IPS-NIHi11 (cell line): Measurements from ENCODE around the gene CIB4.

Experiments used
- DNase-seq: peaks from one replicate; pipeline ENCODE4 v3.0.0; 2012; ENCODE audit warnings: mixed read lengths, low spot score

CIB4 gene

DNA sequence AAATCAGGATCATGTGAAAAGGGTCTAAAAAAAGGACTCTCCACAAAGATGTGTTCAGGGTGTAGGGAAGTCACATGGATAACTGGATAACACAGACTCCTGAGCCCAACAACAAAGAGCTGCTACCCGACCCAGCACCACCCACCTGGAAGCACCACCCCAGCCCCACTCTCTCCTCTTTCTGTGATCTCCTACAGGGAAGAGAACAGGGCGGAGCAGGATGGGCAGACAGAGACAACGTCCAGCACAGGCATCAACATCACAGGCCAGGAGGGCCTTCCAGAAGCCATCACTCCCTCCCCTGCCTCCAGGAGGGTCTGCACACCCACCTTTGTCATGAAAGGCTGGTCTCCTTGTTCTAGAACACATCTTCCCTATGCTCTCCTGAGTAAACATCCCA, 1.3 kb upstream of the CIB4 start:
- DNase-seq: no peak

DNA sequence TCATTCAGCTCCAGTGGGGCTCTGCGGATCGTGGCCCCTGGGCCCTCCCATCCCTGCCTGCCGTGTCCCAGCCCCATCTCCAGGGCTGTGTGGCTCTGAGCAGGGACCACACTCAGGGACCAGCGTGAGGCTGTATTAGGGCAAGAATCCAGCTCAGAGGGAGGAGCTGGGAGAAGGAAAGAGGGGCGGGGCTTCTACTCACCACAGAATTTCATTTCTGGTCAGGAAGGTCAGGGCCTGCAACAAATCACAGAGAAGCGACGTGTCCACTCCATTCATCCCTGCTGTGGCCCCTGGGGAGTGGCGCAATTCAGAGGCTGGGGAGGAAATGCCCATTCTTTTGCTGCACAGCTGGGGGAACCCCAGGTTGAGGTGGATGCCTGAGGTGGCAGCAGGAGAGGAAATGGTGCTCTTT, 828 bp downstream of the CIB4 start:
- DNase-seq: peak; percentile 64

DNA sequence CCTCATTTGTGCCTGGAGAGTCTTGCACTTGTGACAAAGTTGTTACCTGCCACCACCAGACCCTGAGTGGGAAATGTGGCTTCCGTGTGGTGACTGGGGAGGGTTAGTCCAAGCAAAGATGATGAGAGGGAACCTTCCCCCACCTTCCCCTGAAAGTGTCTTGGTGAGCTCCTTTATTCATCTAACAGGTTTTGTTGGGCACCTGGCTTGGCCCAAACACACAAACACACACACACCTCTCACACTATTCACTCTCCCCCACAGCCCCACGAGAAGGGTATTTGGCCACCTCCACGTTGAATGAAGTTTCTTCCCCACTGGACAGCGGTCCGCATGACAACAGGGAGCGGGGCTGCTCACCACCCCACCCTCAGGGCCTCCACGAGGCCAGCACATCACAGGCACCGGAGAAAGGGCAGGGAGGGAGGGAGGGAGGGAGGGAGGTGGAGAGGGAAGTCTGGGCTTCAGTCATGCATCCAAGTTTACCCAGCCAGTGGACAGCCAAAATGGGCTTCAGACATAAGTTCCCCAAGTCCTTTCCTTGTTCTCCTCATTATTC, 1.4 kb downstream of the CIB4 start:
- no peak for DNase-seq

DNA sequence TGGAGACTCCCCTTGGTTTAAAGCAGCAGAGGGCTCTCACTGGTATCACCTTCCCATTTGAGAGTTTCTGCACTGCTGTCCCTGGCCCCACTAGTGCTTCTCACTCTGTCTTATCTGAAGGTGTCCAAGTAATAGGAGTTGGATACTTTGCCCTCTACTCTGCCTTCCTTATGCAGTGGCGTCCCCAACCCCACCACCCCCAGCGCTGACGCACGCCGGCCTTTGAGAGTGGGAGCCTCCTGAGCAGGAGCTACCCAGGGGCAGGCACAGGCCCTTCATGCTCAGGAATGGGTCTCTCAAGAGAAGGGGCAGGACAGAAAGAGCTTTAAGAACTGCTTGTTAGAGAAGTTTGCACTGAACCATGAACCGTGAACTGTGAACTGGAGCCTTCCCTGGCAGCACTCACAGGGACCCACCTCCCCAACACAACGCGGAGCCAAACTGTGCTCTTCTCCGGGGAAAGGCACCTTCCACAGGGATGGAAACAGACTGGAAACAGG, 3.3 kb downstream of the CIB4 start:
- no peak for DNase-seq

DNA sequence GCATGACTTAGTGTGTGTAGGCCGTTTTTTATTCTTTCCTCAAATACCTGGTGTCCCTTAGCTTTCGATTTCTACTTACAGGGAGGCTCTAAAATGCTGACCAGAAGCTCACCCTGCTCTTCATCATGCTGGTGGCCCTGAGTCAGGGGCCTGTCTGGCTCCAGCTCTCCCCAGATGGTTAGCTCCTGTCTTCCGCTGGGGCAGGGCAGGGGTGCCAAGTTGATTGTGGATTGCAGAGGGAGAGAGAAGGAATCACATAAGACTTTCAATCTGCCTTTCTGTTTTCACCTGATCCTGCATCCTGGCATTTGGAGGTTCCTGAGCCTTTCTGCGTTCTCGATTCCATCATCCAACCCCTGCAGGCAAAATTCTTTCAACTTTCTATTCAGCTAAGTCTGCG, 4.2 kb downstream of the CIB4 start:
- DNase-seq: no peak

DNA sequence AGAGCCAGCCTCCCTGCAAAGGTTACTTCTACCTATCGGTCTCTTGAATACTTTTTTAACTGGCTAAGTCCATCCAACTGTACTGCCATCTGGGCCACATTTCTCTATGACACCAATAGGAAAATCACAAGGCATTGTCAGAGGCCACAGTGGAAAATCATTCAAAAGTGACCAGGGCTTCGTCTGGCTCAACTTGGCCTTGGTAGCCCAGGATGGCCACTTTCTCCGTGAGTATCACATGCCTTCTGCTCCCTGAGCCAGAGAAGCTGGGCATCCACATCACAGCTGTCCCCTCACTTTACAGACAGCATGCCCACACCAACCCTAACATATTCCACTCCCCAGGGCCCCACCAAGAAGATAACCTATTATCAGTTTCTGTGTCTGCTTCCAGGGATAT, 5.8 kb downstream of the CIB4 start:
- DNase-seq: no peak

DNA sequence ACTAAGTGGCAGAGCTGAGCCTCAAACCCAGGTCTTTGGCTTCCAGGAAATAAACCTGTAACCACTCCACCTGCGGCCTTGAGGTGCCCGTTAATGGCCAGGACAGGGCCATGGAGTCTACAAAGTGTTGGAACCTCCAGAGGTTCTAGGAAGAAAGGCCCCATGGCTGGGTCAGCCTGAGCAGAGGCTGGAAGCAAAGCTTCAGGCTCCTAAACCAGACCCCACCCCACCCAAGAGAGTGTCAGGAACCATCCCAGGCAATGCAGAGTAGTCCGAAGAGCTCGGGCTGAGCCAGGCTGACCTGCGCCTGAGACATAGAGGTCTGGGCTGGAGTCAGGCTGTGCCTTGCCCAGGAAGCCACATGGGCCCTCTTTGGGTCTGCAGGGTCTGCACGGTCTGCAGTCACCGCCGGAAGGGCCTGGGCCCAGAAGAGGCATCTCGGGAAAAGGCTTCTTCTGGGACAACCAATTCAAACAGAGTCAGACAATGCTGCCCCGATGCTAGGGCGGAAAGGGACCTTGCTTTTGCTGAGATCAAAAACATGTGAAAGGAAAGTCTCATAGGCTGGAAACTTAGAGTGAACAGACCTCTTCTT, 6.4 kb downstream of the CIB4 start:
- DNase-seq: no peak

DNA sequence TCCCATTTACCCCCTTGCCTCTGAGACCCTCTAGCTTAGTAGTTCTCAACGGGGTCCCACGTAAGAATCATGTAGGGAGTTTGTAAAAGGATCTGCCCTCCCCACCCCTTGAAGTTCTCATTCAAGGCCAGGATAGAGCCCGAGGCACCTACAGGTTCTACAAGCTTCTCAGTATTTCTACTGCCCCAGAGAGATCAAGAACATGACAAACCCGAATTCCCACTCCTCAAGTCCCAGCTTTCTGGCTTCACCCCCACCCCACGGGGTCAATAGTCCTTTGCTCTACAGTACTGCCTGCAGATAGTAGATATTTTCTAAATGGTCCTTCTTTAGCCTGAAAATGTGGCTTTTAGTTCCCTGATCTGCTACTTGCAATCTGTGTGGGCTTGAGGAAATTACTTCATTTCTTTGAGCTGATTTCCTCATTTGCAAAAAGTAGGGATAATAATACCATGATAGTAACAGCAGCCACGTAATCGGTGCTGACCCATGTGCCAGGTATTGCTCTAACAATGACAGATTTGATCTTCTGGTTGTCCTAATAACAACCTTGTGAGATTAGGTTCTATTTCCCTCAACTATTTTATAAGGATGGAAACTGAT, 7.1 kb downstream of the CIB4 start:
- no peak for DNase-seq

DNA sequence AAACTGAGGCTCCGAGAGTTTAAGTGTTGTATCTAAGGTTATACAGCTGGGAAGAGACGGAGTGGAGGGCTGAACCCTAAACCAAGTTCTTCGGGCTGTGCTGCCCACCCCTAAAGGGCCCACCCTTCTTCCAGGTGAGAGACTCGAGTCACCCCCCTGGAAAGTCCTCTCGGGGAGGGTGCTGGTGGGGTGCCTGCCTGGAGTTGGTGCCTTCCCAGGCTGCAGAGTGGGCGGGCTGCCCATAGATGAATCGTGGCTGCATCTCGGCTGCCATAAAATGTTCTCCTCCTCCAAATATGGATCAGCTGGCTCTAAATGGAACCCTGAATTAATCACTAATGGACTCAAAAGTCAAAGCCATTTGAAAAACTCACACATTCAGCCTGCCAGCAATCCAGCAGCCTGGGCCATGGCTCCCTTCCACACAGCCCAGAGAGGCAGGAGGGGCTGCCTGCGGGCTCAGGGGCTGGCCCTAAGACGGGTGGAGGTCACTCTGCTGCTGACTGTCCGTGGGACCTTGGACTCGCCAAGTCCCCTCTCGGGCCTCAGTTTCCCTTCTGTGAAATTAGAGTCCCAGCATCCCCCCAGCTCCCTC, 7.7 kb downstream of the CIB4 start:
- no peak for DNase-seq

DNA sequence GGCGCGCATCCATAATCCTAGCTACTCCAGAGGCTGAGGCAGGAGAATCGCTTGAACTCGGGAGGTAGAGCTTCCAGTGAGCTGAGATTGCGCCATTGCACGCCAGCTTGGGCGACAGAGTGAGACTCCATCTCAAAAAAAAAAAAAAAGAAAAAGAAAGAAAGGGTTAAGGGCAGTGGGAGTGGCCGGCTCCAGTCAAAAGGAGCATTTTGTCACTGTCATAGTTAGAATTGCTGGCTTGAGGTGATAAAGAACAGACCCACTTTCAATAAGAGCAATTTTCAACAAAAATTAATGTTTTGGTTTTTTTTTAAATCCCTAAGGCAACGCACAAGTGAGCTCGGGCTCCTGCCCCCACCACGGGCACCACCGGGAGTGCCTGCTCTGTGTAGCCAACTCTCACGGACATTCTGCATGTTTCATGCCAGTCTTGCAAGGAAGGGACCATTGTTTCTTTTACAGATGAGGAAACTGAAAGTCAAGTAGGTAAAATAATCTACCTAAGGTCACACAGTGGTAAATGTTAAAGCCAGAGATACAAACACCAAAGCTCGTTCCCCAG, 8.5 kb downstream of the CIB4 start:
- DNase-seq: no peak

DNA sequence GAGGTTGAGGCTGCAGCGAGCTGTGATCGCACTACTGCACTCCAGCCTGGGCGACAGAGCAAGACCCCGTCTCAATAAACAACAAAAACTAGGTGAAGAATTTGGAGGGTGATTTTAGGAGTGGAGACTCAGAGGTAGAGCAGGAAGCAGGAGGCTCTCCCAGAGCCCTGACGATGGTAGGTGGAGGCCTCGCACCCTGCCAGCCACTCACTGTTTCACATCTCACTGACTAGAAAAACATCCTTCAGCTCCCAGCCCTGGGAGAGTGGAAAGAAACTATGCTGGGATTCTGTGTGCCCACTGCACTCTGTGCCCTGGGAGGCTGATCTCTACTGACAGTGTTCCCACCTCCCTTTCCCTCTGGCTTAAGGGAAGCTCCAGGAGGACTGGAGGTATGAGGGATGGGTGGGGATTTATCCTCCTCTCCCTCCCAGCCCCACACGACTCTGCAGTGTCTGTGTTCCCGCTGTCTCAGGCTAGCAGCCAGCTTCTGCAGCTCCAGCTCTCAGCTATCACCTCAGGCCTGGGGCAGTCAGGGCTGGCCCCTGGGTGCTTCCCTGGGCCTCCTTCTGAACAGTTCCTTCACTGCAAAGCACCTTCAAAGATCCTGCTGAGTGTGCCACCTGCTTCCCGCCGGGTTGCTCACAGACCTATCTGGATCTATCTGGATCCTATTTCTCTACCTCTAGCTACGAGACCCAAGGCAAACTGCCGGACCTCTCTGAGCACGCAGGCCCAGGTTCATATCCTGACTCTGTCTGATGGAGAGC, 9.6 kb downstream of the CIB4 start:
- DNase-seq: no peak

DNA sequence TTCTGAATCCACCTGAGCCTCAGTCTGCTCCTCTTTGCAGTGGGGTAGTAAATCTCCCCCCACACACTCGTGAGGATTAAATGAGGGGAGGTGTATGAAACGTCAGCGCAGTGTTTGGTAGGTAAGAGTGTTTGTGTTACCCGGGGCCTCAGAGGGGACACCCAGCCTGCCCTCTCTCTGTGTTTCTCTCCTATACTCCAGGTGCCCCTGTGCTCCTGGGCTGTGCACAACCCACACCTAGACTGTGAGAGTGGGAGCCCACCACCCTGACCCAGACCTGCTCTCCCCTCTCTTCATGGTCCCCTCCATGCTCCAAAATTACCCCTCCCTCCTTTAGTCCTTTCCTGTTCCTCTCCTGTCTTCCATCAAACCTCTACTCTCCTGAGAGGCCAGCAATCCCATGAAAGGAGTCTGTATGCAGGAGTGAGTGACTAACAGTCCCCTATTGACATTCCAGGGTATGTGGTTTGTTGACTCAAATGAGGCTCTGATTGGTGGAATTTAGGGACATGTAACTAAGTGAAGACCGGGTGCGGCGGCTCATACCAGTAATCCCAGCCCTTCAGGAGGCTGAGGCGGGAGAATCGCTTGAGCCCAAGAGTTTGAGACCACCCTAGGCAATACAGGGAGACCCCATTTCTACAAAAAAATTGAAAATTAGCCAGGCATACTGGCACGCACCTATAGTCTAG, 10.4 kb downstream of the CIB4 start:
- DNase-seq: peak; percentile 54

DNA sequence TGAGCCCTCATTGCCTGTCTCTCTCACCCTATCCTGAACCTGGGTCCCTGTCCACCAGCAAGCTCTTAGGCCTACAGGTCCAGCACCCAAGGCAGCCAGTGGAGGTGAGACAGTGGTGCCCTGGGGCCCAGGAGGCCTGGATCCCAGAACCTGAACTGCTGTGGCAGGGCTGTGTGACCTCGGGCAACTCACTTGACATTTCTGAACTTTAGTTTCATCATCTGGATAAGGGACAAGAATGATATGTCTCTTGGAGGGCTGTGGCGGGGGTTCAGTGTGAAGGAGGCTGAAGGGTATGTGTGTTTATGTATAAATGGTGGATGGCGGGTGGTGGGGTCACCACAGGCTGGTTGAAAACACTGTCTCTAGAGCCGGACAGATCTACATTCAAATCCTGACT, 10.9 kb downstream of the CIB4 start:
- DNase-seq: no peak

DNA sequence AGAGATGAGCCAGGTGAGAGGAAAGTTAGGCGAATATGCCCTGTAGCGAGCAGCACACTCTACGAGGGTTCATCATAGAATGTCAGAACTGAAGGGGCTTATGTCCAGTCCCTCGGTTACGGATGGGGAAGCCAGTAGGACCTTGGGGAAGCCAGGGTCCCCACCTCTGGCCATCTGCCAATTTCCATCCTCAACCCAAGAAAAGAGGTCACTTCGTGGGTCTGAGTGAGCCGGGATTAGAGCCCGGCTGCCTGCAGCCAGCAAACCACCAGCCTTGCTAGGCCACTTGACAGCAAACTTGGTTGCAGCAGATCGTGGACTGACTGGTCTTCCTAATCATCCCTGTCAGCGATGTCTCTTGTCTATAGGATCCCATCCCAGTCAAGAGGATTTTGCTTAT, 11.4 kb downstream of the CIB4 start:
- no peak for DNase-seq

DNA sequence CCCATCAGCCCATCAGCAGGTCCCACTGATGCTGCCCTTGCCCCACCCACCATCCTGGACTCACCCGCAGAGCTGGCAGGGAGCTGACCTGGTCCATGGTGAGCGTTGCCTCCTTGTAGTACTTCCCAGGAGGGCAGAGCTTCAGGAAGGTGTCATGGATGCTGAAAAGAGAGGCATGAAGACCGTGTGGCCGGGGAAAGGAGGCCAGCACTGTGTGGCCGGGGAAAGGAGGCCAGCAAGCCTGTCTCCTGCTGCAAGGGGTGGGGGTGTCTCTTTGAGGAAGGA, 11.9 kb downstream of the CIB4 start:
- no peak for DNase-seq

DNA sequence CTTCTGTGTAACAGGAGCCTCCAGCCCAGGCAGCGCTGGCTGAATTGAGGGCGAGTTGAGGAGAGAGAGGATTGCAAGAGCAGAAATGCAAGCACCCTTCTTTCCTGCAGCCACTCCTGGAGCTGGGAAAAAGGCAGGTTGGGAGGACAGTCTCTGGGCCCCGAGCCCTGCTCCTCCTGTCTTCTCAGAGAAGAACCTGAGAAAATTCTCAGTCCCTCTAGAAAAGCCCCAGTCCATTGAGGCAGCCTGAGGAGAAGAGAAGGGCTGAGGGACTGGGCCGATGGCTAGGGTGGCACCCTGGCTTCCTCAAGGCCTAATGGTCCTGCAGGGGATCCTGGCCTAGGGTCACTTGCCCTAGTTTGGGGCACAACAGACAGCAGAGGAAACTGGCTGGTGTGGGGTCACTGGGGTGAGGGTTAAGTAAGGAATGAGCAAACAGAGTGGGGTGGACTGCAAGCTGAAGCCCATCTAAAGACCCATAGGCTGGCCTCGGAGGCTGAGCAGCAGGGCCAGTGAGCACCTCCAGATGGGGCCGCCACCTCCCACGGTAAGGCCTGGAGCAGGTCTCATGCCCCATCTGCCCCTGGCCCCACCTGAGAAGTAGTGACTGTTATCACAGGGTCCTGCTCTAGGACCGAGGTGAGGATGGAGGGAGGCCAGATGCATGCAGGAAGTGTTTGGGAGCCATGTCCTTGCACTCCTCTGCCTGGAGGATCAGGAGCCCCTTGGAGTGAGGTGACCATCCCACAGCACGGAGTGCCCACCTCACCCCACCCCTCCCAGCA, 12.4 kb downstream of the CIB4 start:
- no peak for DNase-seq

DNA sequence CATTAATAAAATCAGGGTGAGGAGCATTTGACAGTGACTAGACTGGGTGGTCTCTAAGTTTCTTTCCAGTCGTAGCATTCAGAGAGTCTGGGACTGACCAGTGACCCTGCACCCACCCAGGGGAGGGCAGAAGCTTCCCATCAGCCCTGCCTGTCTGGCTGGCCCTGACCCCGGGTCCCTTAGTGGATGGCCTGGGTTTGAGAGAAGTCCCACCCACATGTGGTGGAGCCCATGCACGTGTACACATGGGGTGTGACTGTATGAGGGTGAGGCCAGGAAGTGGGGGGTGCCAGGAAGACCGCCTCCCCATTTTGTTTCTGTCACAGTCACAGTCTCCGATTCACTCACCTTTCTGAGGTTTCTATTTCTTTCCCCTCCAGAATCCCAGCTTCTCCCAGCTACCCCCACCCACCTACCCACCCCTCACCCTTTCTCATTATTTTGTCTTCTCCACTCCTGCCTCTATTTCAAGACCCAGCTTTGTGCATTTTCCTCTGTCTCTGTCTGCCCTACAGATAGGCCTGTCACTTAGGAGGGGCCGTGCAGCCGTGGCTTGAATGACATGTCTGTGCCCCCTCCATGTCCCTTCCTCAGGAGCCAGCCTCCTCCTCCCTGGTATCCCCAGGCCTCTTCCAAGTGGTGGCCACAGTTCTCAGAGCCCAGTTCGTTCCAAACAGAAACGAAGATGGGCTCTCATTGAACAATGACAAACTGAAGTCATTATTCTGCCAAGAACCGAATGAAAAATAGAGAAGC, 13.6 kb downstream of the CIB4 start:
- no peak for DNase-seq

DNA sequence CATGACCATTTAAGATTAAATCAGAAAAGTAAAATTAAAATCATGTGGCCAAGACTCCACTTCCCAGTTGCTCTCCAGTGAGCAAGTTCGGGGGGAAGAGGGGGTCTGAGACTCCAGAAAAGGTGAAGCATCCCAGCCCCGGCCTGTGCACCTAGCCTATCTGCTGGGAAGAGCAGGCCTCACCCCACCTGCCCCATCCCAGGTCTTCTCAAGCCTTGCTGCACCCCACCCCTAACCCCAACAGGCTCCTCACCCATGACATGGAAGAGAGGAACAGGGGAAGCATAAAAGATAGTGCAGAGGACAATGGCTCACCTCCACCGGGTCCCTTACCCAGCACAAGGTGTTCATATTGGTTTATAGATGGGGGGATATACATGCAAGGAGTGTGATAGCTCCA, 14.6 kb downstream of the CIB4 start:
- DNase-seq: no peak

DNA sequence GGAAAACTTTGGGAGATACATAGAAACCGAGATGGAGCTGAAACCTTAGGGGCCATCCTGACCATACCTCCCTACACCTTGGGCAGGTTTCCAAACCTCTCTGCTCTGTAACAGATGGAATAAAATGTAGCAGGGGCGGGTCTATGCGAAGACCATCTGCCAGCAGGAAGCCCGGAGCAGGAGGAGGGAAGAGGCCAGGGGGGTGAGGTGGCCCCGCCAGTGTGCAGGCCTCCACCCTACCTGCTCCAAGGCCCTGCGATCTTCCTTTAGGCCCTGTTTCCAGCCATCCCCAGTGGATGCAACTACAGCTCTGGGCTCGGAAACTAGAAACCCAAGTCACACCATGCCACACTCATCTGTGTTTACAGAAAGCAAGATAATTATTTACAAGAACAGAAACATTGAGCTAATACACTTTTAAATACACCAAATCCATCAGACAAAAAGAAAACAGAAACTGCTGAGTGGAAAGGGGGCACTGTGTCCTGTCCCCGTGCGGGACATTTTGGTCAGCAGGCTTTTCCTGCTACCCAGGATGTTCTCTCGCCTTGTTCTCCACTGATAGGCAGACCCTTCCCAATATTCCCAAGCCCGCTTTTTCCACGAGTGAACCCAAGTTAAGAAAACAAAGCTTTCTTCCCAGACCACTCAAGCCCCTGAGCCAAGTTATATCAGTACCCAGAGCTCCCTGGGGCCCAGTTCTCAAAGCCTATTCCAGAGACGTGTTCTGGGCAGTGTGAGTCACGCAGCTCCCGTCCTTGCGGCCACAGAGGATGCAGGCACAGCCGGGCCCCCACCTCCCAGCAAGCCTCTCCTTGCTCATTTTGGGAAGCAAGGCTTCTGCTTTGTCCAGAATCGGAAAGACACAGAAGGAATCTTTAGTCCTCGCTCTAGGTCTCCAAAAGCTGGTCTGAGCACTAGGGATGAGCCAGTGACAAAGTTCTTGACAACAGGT, 17.3 kb downstream of the CIB4 start:
- DNase-seq: no peak
